ENCODE results near the gene KCNF1.

- TF ChIP-seq CTCF (IDR thresholded peaks at IDR 0.05; ENCODE audit: low read depth, low read length, poor library complexity, severe bottlenecking) (no peak), EZH2phosphoT487 (IDR thresholded peaks at IDR 0.05; ENCODE audit: borderline replicate concordance, low read length) (no peak)
These were observed 7.3 kb upstream of the KCNF1 start for GRCh38 chr2:10904455-10904854.
